Measurements from ENCODE around the gene CACNG4.

CACNG4 gene

DNA sequence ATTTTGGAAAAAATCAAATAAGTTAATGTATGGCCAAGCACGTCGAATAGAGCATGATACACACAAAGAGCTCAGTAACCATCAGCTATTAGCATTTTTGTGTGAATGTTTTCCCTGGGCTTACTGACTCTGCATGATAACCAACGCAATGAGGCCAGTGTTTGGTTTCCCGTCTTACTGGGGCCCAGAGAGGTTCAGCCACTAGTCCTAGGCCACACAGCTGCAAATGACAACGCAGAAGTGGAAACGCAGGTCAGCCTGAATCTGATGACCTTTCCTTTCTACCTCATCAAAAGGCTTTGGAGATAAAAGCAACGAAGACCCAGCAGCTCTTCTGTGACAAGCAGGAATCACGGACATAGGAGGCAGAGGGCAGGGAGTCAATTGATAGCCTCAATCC, 7.2 kb upstream of the CACNG4 start:
- H3K4me2 ChIP-seq (ENCODE audit: low read depth, low read length, poor library complexity, severe bottlenecking): no peak overlapping the region
- H3K4me3 ChIP-seq (ENCODE audit: low read length, poor library complexity, severe bottlenecking): no peak overlapping the region
- no peaks in the 10 kb centered on the region for H3K4me1 ChIP-seq (ENCODE audit: insufficient read depth, low read length, poor library complexity, severe bottlenecking)
- H3K27me3 ChIP-seq (ENCODE audit: insufficient read depth, low read length, poor library complexity, severe bottlenecking): no peaks in the 10 kb centered on the region
- H3K36me3 ChIP-seq (ENCODE audit: insufficient read depth, low read length): no peaks in the 10 kb centered on the region
- H3K79me2 ChIP-seq (ENCODE audit: insufficient read depth, low read length): no peaks in the 10 kb centered on the region
- H3K9ac ChIP-seq (ENCODE audit: low read depth, low read length, poor library complexity, severe bottlenecking): no peak overlapping the region
- TF ChIP-seq EZH2phosphoT487 (IDR thresholded peaks at IDR 0.05; ENCODE audit: borderline replicate concordance): no peak
- H3F3A ChIP-seq (ENCODE audit: low read depth): no peaks in the 10 kb centered on the region
- no peaks in the 10 kb centered on the region for H4K20me1 ChIP-seq (ENCODE audit: insufficient read depth, low read length, poor library complexity, severe bottlenecking)
- no peaks in the 10 kb centered on the region for H3K9me2 ChIP-seq (replicated peaks; ENCODE audit: low read depth, low read length)
- H3K9me3 ChIP-seq (ENCODE audit: insufficient read depth, low read depth, low read length): no peaks in the 10 kb centered on the region
- no peak overlapping the region for H2AFZ ChIP-seq (ENCODE audit: low read length)

DNA sequence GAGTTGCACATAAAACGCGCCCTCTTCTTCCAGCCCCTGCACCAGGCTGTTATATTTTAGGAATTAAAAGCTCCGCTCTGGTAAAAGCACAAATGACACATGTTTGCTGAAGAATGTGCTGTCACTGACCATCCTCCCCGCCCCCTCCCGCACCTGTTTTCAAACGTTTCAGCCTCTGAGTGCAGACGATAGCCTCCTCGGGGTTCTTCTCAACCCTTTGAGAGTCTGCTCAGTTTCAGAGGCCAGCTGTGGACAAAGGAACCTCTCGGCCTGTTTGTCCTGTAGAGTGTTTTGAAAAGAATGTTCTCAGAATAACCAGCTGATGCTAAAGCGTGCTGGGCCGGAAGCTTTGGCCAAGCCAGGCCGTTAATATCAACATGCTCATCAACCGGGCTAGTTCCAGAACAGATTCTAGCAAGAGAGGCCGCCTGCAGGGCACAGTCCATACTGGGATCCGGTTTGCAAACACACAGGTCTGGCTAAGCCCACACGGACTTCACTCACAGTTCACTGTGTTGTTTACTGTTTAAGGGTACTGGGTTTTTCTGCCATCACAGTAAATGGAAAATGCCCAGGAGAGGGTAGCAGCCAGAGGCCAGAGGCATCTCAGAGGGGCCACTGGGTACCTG, 6.4 kb upstream of the CACNG4 start:
- TF ChIP-seq EZH2phosphoT487 (IDR thresholded peaks at IDR 0.05; ENCODE audit: borderline replicate concordance): no peak
- TF ChIP-seq, protein P1, sequence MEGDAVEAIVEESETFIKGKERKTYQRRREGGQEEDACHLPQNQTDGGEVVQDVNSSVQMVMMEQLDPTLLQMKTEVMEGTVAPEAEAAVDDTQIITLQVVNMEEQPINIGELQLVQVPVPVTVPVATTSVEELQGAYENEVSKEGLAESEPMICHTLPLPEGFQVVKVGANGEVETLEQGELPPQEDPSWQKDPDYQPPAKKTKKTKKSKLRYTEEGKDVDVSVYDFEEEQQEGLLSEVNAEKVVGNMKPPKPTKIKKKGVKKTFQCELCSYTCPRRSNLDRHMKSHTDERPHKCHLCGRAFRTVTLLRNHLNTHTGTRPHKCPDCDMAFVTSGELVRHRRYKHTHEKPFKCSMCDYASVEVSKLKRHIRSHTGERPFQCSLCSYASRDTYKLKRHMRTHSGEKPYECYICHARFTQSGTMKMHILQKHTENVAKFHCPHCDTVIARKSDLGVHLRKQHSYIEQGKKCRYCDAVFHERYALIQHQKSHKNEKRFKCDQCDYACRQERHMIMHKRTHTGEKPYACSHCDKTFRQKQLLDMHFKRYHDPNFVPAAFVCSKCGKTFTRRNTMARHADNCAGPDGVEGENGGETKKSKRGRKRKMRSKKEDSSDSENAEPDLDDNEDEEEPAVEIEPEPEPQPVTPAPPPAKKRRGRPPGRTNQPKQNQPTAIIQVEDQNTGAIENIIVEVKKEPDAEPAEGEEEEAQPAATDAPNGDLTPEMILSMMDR (conservative IDR thresholded peaks at IDR 0.05; ENCODE audit: low read length): no peak
- Histone ChIP-seq H3F3A (ENCODE audit: low read depth) (no peaks in the 10 kb centered on the region), H3K9me2 (replicated peaks; ENCODE audit: low read depth, low read length) (no peaks in the 10 kb centered on the region), H3K9me3 (ENCODE audit: insufficient read depth, low read depth, low read length) (no peaks in the 10 kb centered on the region), H3K27me3 (ENCODE audit: insufficient read depth, low read length, poor library complexity, severe bottlenecking) (no peaks in the 10 kb centered on the region), H3K79me2 (ENCODE audit: insufficient read depth, low read length) (no peaks in the 10 kb centered on the region), H3K36me3 (ENCODE audit: insufficient read depth, low read length) (no peaks in the 10 kb centered on the region), H4K20me1 (ENCODE audit: insufficient read depth, low read length, poor library complexity, severe bottlenecking) (no peaks in the 10 kb centered on the region), H3K4me3 (ENCODE audit: low read length, poor library complexity, severe bottlenecking) (no peak overlapping the region), H2AFZ (ENCODE audit: low read length) (no peak overlapping the region), H3K9ac (ENCODE audit: low read depth, low read length, poor library complexity, severe bottlenecking) (no peak overlapping the region), H3K4me2 (ENCODE audit: low read depth, low read length, poor library complexity, severe bottlenecking) (no peak overlapping the region), H3K4me1 (ENCODE audit: insufficient read depth, low read length, poor library complexity, severe bottlenecking) (no peaks in the 10 kb centered on the region)

- Histone ChIP-seq H3K79me2 (ENCODE audit: insufficient read depth, low read length) (no peaks in the 10 kb centered on the region), H3F3A (ENCODE audit: low read depth) (no peaks in the 10 kb centered on the region), H3K9me3 (ENCODE audit: insufficient read depth, low read depth, low read length) (no peaks in the 10 kb centered on the region), H2AFZ (ENCODE audit: low read length) (no peak overlapping the region), H3K36me3 (ENCODE audit: insufficient read depth, low read length) (no peaks in the 10 kb centered on the region), H4K20me1 (ENCODE audit: insufficient read depth, low read length, poor library complexity, severe bottlenecking) (no peaks in the 10 kb centered on the region), H3K4me2 (ENCODE audit: low read depth, low read length, poor library complexity, severe bottlenecking) (no peak overlapping the region), H3K27me3 (ENCODE audit: insufficient read depth, low read length, poor library complexity, severe bottlenecking) (no peaks in the 10 kb centered on the region), H3K9me2 (replicated peaks; ENCODE audit: low read depth, low read length) (no peaks in the 10 kb centered on the region), H3K4me1 (ENCODE audit: insufficient read depth, low read length, poor library complexity, severe bottlenecking) (no peaks in the 10 kb centered on the region), H3K4me3 (ENCODE audit: low read length, poor library complexity, severe bottlenecking) (no peak overlapping the region), H3K9ac (ENCODE audit: low read depth, low read length, poor library complexity, severe bottlenecking) (no peak overlapping the region)
- TF ChIP-seq EZH2phosphoT487 (IDR thresholded peaks at IDR 0.05; ENCODE audit: borderline replicate concordance): no peak
Measured at GRCh38 chr17:66959641-66960375, 4.7 kb upstream of the CACNG4 start.

GRCh38 chr17:66960613-66961012, 3.9 kb upstream of the CACNG4 start:
- Histone ChIP-seq H3K9me3 (ENCODE audit: insufficient read depth, low read depth, low read length) (no peaks in the 10 kb centered on the region), H3K9me2 (replicated peaks; ENCODE audit: low read depth, low read length) (no peaks in the 10 kb centered on the region), H4K20me1 (ENCODE audit: insufficient read depth, low read length, poor library complexity, severe bottlenecking) (no peaks in the 10 kb centered on the region), H3K4me2 (ENCODE audit: low read depth, low read length, poor library complexity, severe bottlenecking) (no peak overlapping the region), H2AFZ (ENCODE audit: low read length) (no peak overlapping the region), H3K36me3 (ENCODE audit: insufficient read depth, low read length) (no peaks in the 10 kb centered on the region), H3K9ac (ENCODE audit: low read depth, low read length, poor library complexity, severe bottlenecking) (no peak overlapping the region), H3K27me3 (ENCODE audit: insufficient read depth, low read length, poor library complexity, severe bottlenecking) (no peaks in the 10 kb centered on the region), H3K79me2 (ENCODE audit: insufficient read depth, low read length) (no peaks in the 10 kb centered on the region), H3F3A (ENCODE audit: low read depth) (no peaks in the 10 kb centered on the region), H3K4me1 (ENCODE audit: insufficient read depth, low read length, poor library complexity, severe bottlenecking) (no peaks in the 10 kb centered on the region), H3K4me3 (ENCODE audit: low read length, poor library complexity, severe bottlenecking) (no peak overlapping the region)
- TF ChIP-seq, protein P1 (conservative IDR thresholded peaks at IDR 0.05; ENCODE audit: low read length): no peak
- no peak for TF ChIP-seq EZH2phosphoT487 (IDR thresholded peaks at IDR 0.05; ENCODE audit: borderline replicate concordance)
